GM19372 (cell line): ENCODE results near the gene CLRN2.

Experiments used
- ATAC-seq: cut with Tn5 transposase; IDR thresholded peaks from one replicate; pipeline ENCODE4 v1.9.1; 2021; ENCODE audit warnings: mild to moderate bottlenecking, low read depth, moderate library complexity; ENCODE audit not compliant: unreplicated experiment

Gene CLRN2, protein sequence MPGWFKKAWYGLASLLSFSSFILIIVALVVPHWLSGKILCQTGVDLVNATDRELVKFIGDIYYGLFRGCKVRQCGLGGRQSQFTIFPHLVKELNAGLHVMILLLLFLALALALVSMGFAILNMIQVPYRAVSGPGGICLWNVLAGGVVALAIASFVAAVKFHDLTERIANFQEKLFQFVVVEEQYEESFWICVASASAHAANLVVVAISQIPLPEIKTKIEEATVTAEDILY

DNA sequence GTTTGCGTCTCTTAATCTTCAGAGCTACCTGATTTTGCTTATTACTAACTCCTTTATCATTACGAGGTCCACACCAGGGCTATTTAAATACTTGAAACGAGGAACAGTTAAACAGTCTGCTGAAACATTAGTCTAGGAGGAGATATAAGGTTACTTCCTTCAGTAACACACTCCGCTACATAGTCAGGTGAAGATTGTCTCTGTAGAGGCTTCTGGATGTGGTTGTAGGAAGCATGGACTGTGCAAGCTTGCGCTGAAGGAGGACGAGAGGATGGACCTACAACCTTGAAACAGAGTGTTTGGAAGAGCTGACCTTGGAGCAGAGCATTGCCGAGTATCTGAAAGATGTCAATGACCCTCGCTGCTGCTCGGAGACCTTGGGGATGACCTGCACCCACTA lies at the start of gene CLRN2:
Gene CLRN2, plus strand, starts transcription at position 301 of the 400 bp plus-strand sequence. CDS start 102 bp downstream, outside the sequence.
- ATAC-seq, result no peak

DNA sequence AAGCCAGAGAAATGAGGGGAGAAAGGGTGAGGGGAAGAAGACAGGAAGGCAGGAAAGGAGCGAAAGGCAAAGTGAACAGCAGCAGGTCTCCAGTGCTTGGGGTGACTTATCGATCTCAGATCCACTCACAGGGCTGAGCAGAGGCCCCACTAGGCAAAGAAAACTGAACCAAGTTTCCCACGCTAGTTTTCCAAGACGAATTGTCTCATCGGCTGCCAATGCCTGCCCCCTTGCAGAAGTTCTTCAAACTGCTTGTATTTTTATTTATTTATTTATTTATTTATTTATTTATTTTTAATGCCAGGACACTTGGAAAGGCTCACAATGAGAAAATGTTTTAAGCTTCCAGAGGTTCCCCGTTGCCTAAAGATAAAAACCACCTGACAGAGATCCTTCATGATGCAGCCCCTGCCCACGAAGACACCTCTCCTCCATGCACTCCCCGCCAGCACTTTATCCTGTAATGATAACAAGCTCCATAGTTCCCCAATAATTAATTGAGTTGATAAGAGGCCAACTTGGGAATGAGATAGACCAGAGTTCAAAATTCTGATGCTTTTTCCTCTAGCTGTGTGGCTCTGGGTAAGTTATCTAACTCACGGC lies 46.2 kb upstream of the CLRN2 start:
- ATAC-seq, result no peak

DNA sequence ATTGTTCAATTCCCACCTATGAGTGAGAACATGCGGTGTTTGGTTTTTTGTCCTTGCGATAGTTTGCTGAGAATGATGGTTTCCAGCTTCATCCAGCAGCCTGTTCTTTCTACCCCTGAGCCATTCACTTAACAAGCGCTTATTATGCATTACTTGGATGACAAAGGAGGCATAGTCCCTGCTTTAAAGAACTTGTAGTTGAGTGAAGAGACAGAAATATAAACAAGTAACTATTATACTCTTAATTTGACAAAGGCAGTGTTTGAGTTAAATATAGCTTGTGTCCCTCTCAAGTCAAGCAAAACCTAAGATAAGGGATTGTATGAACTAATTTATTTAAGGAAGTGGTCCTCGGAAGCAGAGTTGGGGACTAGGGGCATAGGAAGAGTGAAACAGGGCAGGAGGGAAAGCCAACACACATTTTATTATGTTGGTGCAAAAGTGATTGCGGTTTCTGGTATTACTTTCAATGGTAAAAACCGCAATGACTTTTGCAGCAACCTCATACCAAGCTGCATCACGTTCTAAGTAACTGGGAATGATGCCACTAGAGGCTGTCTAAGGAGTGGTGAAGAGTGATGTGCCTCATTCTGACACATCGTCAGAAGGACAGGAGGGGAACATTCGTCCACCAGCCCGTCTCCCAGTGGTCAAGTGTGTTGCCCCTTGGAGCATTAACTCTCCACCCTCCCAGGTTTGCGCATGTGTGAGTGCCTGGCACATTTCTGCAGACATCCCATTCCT lies 44.9 kb upstream of the CLRN2 start:
- ATAC-seq, result no peak

- ATAC-seq, result no peak
These were observed 39.5 kb upstream of the CLRN2 start for GRCh38 chr4:17475481-17475880.

DNA sequence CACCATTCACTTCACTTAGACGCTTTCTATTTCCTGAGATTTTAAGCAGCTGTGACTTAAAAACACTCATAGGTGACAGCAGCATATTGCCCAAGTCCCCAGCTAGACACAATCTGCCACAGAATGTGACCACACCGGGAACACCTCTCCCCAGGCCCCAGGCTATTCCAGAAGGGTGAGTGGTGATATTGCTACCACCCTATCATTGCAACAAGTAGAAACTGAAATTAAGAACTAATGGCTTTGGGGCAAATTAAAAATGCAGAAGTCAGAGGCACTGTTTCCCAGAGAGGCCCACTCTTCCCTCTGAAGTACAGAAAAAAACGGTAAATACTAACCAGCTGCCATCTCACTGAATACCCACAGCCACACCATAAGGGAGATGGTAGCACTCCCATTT lies 38.1 kb upstream of the CLRN2 start:
- no peak for ATAC-seq

GRCh38 chr4:17477774-17478472 lies 37.0 kb upstream of the CLRN2 start:
- ATAC-seq, result no peak

GRCh38 chr4:17480210-17480927 lies 34.6 kb upstream of the CLRN2 start:
- no peak for ATAC-seq

- no peak for ATAC-seq
These were observed 34.0 kb upstream of the CLRN2 start for GRCh38 chr4:17480955-17481354.

DNA sequence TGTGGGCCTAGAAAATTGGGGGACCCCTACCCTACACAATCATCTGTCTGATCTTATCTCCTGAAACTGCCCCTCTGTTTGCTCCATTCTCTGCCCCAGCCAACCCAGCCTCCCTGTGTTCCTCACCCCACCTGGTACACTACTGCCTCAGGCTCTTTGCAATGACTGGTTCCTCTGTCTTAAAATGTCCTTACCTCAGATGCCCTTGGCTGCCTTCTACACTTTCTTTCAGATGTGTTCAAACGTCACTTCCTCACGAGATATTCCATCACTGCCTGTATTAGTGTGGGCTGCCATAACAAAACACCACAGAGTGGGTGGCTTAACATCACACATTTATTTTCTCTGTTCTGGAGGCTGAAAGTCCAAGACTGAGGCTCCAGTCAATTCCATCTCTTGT lies 32.2 kb upstream of the CLRN2 start:
- no peak for ATAC-seq

- no peak for ATAC-seq
These were observed 25.8 kb upstream of the CLRN2 start for GRCh38 chr4:17489123-17489522.

DNA sequence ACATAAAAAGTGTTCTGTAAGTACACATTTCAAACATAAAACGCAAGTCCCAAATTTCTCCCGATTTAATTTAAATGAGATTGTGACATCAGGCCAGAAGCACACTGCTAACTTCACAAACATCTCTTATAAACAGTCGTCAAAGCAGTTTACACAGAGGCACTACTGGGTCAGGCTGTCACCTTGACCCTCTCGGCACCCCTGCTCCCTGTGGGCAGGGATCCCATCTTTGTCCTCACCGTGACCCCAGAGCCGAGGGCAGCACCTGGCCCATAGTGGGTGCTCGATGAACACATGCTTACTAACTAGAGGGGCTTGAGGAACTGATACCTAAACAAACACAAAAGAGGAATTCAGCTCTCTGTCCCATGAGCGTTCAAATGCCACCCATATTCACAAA lies 25.2 kb upstream of the CLRN2 start:
- ATAC-seq, result no peak

DNA sequence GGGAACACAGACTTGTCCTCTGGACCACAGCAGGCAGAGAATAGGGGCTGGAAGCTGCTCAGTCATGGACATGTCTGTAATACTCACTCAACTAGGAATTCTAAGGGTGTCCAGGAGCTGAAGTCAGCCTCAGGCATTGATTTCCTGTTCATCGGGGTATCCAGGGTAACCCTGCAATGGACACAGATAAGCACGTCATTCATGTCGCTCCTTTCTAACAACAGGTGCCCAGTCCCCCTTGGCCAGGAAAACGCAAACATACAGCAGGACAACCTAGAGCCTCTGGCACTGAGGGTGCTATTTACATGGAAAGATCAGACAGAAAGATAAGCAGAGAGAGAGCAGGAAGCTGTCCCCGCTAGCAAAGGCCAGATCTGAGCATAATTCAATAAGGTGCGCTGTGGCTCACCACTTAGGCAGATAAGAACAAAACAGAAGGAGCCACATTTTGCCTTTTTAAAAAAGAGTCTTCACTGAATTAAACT lies 24.3 kb upstream of the CLRN2 start:
- no peak for ATAC-seq

DNA sequence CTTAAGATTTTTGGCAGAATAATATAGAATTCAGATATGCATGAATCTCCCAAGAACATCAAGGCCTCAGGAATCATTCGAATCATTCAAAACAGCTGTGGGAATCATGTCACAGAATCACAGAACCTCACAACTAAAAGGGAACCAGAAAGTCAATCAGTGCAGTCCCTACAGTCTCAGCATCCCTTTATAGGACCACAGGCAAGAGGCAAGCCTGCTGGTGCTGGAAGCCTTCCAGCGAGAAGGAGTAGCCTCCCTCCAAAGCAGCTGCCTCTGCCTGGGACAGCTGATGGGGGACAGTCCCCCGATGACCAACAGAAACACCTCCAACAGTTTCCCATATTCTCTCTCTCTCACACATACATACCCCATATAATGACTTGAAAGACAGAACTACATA lies 23.8 kb upstream of the CLRN2 start:
- no peak for ATAC-seq

DNA sequence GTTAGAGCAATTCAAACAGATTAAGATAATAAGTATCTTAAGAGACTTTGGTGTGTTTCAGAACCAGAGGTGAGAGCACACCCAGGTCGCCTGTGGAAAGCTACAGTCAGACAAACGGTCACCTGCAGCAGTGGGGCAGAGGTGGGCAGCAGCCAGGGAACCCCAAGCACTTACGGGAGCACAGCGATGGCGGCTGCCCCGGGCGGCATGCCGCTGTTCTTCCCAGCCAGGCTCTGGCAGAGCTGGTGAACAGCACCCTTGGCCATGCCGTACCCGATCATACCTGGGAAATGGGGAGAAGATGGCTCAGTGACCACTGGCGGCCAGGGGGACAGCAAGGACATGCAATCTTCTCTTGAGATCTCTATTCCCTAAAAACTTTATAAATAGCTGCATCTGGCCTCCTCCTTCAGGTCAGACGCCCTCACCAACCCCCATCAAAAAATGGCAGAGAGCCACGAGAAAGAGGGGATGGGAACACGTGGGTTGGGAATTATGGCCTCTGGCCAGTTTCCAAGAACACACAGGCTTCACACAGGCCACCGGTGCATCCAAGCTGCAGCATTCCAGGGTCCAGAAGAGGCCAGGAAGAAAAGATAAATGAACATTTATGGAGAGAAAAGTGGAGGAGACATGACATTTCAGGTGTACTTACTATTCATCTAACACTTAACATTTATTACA lies 22.8 kb upstream of the CLRN2 start:
- ATAC-seq, result no peak

DNA sequence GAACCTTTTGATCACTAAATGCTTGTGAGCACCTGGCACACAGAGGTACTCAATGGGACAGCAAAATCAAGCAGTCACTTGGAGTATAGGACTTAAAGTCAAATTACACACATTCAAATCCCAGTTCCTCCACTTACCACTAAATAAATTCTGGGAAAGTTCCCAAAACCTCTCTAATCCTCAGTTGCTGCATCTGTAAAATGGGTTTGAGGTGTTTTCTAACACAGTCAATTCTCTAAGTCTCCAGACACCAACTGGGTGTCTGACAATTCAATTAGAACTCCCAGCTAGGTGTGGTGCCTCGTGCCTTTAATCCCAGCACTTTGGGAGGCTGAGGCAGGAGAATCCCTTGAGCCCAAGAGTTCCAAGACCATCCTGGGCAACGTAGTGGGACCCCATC lies 22.1 kb upstream of the CLRN2 start:
- no peak for ATAC-seq

- no peak for ATAC-seq
These were observed 21.3 kb upstream of the CLRN2 start for GRCh38 chr4:17493619-17494018.

- no peak for ATAC-seq
These were observed 20.4 kb upstream of the CLRN2 start for GRCh38 chr4:17494258-17495190.

DNA sequence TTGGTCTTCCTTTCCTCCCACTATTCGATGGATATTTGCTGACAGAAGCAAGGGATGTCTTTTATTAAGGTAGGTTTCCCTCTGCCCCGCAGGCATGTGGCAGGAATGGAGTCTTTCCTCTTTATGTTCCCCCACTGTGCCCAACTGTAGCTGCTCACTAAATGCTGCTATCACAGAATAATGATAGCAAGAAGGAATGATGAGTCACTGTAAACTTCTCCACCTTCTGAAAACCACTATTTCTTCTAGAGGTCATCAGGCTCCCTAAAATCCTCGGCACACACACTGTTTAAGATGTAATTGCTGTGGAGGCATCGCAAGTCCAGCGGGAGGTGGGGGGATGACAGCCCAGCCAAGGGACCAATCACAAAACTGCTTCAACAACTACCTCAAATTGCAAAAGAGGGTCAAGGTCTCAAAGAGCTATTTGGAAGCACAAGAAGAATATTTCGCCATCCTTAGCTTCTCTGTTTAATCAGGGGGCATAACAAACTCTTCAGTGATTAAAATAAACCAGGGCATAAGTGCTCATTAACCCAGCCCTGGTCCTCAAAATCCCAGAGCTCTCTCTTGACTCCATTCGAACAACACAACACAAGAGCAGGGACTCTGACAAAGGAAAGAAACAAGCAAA lies 17.0 kb upstream of the CLRN2 start:
- no peak for ATAC-seq
